GM23248 (cell line): ENCODE results near the gene SPOCD1.

Experiments used
- EZH2 ChIP-seq: fragments of 200-600 bp; sonication (generic); IDR thresholded peaks from 2 replicates; pipeline ENCODE4 v1.6.1; 2018; ENCODE audit warnings: antibody characterized with exemption, mild to moderate bottlenecking; ENCODE audit not compliant: insufficient read depth, poor library complexity, severe bottlenecking
- EZH2phosphoT487 ChIP-seq: fragments of 200-600 bp; sonication (generic); IDR thresholded peaks from 2 replicates; pipeline ENCODE4 v1.6.1; 2018; ENCODE audit warnings: antibody characterized with exemption, moderate library complexity, mild to moderate bottlenecking, low read depth; ENCODE audit not compliant: insufficient read depth

DNA sequence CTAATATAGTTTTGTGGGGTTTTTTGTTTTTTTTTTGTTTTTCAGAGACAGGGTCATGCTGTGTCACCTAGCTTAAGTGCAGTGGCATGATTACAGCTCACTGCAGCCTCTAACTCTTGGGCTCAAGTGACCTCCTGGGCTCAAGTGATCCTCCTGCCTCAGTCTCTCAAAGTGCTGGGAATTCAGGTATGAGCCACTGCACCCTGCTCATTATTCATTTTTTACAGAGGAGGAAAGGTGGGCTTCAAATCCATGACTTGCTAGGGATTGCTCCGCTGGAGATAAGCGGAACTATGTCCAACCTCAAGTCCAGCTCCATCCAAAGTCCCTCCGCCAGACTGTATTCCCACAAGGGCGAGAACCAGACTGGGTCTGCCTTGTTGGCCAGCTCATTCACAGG lies 8.0 kb upstream of the SPOCD1 start:
- TF ChIP-seq EZH2: no peak
- no peak for TF ChIP-seq EZH2phosphoT487
